OCI-LY3 (cell line): ENCODE results near the gene CXorf65.

Experiments
- H2AFZ ChIP-seq: fragments of 200-600, 300-600 bp; shearing (Covaris generic); 2 replicates; pipeline ENCODE4 v1.6.0; 2014; ENCODE audit warnings: antibody characterized with exemption, low read depth, low read length
- H3K27ac ChIP-seq: fragments of 200-600, 300-600 bp; sonication (generic); 2 replicates; pipeline ENCODE4 v1.5.1; 2014; ENCODE audit warnings: mild to moderate bottlenecking, low read length, moderate library complexity, mixed read lengths
- H3K27me3 ChIP-seq: fragments of 200-600, 300-600 bp; sonication (generic); 2 replicates; pipeline ENCODE4 v1.6.1; 2014; ENCODE audit warnings: low read depth, low read length, mixed read lengths
- H3K36me3 ChIP-seq: fragments of 200-600, 300-600 bp; sonication (generic); replicated peaks from 2 replicates; pipeline ENCODE3; 2014; ENCODE audit warnings: low read depth, low read length, mixed read lengths
- H3K4me1 ChIP-seq: fragments of 300-600, 200-600 bp; sonication (generic); 2 replicates; pipeline ENCODE4 v1.6.1; 2014; ENCODE audit warnings: low read length, mixed read lengths
- H3K4me2 ChIP-seq: fragments of 200-600, 300-600 bp; sonication (generic); 2 replicates; pipeline ENCODE4 v1.6.1; 2014; ENCODE audit warnings: low read length, mixed read lengths
- H3K4me3 ChIP-seq: fragments of 300-600, 200-600 bp; sonication (generic); 2 replicates; pipeline ENCODE4 v1.5.1; 2014; ENCODE audit warnings: antibody characterized with exemption, mild to moderate bottlenecking, low read length, moderate library complexity
- H3K79me2 ChIP-seq: fragments of 300-600, 200-600 bp; shearing (Covaris generic); 2 replicates; pipeline ENCODE4 v1.6.1; 2014; ENCODE audit warnings: mild to moderate bottlenecking, low read length, mixed read lengths
- H3K9ac ChIP-seq: fragments of 300-600, 200-600 bp; shearing (Covaris generic); 2 replicates; pipeline ENCODE4 v1.6.0; 2014; ENCODE audit warnings: mild to moderate bottlenecking, low read length, moderate library complexity
- H3K9me3 ChIP-seq: fragments of 200-600, 300-600 bp; shearing (Covaris generic); 2 replicates; pipeline ENCODE4 v1.6.1; 2014; ENCODE audit warnings: low read length, mixed read lengths; ENCODE audit not compliant: insufficient read depth
- H4K20me1 ChIP-seq: fragments of 200-600, 300-600 bp; sonication (generic); 2 replicates; pipeline ENCODE4 v1.6.1; 2016; ENCODE audit warnings: low read length, mixed read lengths; ENCODE audit not compliant: insufficient read depth
- CTCF ChIP-seq: fragments of 200-600, 300-600 bp; sonication (generic); IDR thresholded peaks from 2 replicates; pipeline ENCODE4 v1.5.1; 2014; ENCODE audit warnings: antibody characterized with exemption, low read length, low read depth
- EZH2phosphoT487 ChIP-seq: fragments of 200-600 bp; shearing (Covaris generic); IDR thresholded peaks from 2 replicates; pipeline ENCODE4 v1.6.1; 2018; ENCODE audit warnings: antibody characterized with exemption, mixed run types, low read depth

The CXorf65 gene

GRCh38 chrX:71085900-71086299 is 20.6 kb downstream of the CXorf65 start:
- Histone ChIP-seq H3K4me1 (no peaks in the 10 kb centered on the region), H3K9ac (no peak overlapping the region), H3K79me2 (no peaks in the 10 kb centered on the region), H4K20me1 (no peaks in the 10 kb centered on the region), H3K36me3 (no peaks in the 10 kb centered on the region), H3K4me3 (no peak overlapping the region), H2AFZ (no peak overlapping the region), H3K9me3 (no peaks in the 10 kb centered on the region), H3K27ac (no peak overlapping the region), H3K4me2 (no peak overlapping the region), H3K27me3 (no peaks in the 10 kb centered on the region)
- TF ChIP-seq CTCF (no peak), EZH2phosphoT487 (no peak)

DNA sequence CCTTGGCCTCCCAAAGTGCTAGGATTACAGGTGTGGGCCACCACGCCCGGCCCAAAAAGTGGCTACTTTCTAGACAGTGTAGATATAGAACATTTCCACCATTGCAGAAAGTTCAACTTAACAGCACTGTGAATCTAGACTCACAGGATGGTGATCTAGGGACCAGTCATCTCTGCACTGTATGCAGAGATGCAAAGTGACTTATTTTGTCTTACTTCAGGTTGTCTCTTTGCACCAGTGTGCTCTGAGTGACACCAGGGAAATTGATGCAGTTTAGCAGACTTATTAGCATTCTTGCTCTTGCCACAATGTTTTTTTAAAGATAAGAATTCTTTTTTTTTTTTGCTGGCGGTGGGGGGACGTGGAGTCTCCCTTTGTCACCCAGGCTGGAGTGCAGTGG is 23.7 kb downstream of the CXorf65 start:
- H3K4me1 ChIP-seq: no peaks in the 10 kb centered on the region
- no peak overlapping the region for H3K27ac ChIP-seq
- TF ChIP-seq EZH2phosphoT487 (no peak), CTCF (no peak)
- H3K9me3 ChIP-seq: no peaks in the 10 kb centered on the region
- no peaks in the 10 kb centered on the region for H3K27me3 ChIP-seq
- no peak overlapping the region for H2AFZ ChIP-seq
- H3K79me2 ChIP-seq: no peaks in the 10 kb centered on the region
- no peak overlapping the region for H3K9ac ChIP-seq
- H3K4me3 ChIP-seq: no peak overlapping the region
- H3K4me2 ChIP-seq: no peak overlapping the region
- no peaks in the 10 kb centered on the region for H4K20me1 ChIP-seq
- H3K36me3 ChIP-seq: no peaks in the 10 kb centered on the region

- no peak for TF ChIP-seq EZH2phosphoT487
- no peak for TF ChIP-seq CTCF
- Histone ChIP-seq H3K4me3 (no peak overlapping the region), H3K27me3 (no peaks in the 10 kb centered on the region), H3K27ac (no peak overlapping the region), H2AFZ (no peak overlapping the region), H4K20me1 (no peaks in the 10 kb centered on the region), H3K9ac (no peak overlapping the region), H3K36me3 (no peaks in the 10 kb centered on the region), H3K4me2 (no peak overlapping the region), H3K4me1 (no peaks in the 10 kb centered on the region), H3K9me3 (no peaks in the 10 kb centered on the region), H3K79me2 (no peaks in the 10 kb centered on the region)
Measured at GRCh38 chrX:71082124-71082647, 24.4 kb downstream of the CXorf65 start.

DNA sequence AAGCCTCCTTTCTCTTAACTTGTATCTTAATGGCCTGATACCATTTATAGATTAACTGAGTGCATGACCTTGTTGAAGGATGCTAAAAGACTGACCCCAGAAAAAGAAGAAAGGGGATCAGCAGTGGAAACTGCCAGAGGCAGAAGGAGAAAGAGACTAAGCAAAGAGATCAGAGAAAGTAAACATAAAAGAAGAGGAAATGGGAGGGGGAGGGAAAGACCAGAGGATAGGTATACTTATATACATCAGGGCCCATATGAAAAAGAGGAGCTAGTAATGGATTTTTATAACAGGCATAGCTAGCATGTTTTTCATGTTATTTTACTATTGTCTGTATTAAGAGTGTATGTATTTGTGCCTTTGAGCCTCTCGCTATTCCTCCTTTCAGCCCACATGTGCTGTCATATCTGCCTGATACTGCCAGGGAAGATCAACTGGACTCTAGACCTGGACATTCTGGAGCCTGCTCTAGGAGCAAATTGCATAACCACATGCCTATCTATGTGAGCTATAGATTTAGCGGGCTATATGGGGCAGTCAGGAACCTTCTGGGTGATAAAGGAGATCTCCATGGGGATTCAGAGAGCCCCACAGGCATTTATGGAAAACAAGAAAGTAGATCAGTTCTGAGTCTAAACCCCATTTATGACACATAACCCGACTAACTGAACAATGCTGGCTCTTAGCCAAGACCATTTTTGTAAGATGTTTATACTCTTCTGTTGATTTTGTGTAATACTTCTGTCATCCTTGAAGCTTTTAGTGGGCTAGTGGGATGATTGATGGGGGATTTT is 25.0 kb downstream of the CXorf65 start:
- no peak overlapping the region for H3K4me2 ChIP-seq
- no peaks in the 10 kb centered on the region for H4K20me1 ChIP-seq
- H3K9ac ChIP-seq: no peak overlapping the region
- H3K4me1 ChIP-seq: no peaks in the 10 kb centered on the region
- H3K9me3 ChIP-seq: no peaks in the 10 kb centered on the region
- no peak overlapping the region for H2AFZ ChIP-seq
- no peaks in the 10 kb centered on the region for H3K27me3 ChIP-seq
- TF ChIP-seq EZH2phosphoT487 (no peak), CTCF (no peak)
- no peaks in the 10 kb centered on the region for H3K79me2 ChIP-seq
- H3K27ac ChIP-seq: no peak overlapping the region
- no peak overlapping the region for H3K4me3 ChIP-seq
- no peaks in the 10 kb centered on the region for H3K36me3 ChIP-seq
